Epithelial cell of proximal tubule (primary cell): ENCODE data around the gene CALML3. TPM values are rescaled to one million over a fixed set of nuclear protein-coding genes. Genes with fewer than 3 reads are reported as not detected.

Experiments
- DNase-seq: peaks from one replicate; pipeline ENCODE4 v3.0.0-alpha.2; 2011; ENCODE audit warnings: low read depth
- H3K4me3 ChIP-seq: 2 replicates; pipeline ENCODE4 v1.5.1; 2011; ENCODE audit warnings: low read depth, mild to moderate bottlenecking, low read length
- CTCF ChIP-seq: conservative IDR thresholded peaks from 2 replicates; pipeline ENCODE4 v1.5.1; 2012; ENCODE audit warnings: low read depth, mild to moderate bottlenecking, low read length
- total RNA-seq: library from RNA; depleted of rRNA; stranded (reverse); fragments of >200 nt; gene quantifications from 2 replicates; pipeline ENCODE4 v1.2.3, GENCODE V29; 2015

CALML3 gene
- total RNA-seq, 1 donor from 2014 or later = not detected

- no peak for DNase-seq
- TF ChIP-seq CTCF = no peak
Measured at GRCh38 chr10:5569568-5569967, 44.8 kb downstream of the CALML3 start.

GRCh38 chr10:5570007-5570655 lies 45.4 kb downstream of the CALML3 start:
- no peak overlapping the region for H3K4me3 ChIP-seq
- TF ChIP-seq CTCF = no peak

More at GRCh38 chr10:5569568-5569967, 44.8 kb downstream of the CALML3 start:
- no peak overlapping the region for H3K4me3 ChIP-seq

GRCh38 chr10:5570979-5571810 lies 46.4 kb downstream of the CALML3 start:
- TF ChIP-seq CTCF = no peak
- no peak for DNase-seq
- no peak overlapping the region for H3K4me3 ChIP-seq

More at GRCh38 chr10:5570007-5570655, 45.4 kb downstream of the CALML3 start:
- DNase-seq = no peak

GRCh38 chr10:5571826-5572225 lies 47.1 kb downstream of the CALML3 start:
- no peak for DNase-seq
- TF ChIP-seq CTCF = no peak
- no peak overlapping the region for H3K4me3 ChIP-seq

GRCh38 chr10:5573319-5573950 lies 48.7 kb downstream of the CALML3 start:
- no peak for DNase-seq
- TF ChIP-seq CTCF = no peak

GRCh38 chr10:5573968-5574641 lies 49.3 kb downstream of the CALML3 start:
- no peak for TF ChIP-seq CTCF
- no peak for DNase-seq

More at GRCh38 chr10:5573319-5573950, 48.7 kb downstream of the CALML3 start:
- H3K4me3 ChIP-seq = no peak overlapping the region

More at GRCh38 chr10:5573968-5574641, 49.3 kb downstream of the CALML3 start:
- H3K4me3 ChIP-seq = no peak overlapping the region
